ENCODE data around the gene PEX7. TPM values are rescaled to one million over a fixed set of nuclear protein-coding genes. Genes with fewer than 3 reads are reported as not detected.
"Not testable (repeated sequence)": the region's sequence is repeated elsewhere in the genome, so short reads cannot be mapped to it uniquely, and the experiment has no call there.

PEX7 gene
- total RNA-seq, 1 donor from 2014 or later: 6.1 TPM

DNA sequence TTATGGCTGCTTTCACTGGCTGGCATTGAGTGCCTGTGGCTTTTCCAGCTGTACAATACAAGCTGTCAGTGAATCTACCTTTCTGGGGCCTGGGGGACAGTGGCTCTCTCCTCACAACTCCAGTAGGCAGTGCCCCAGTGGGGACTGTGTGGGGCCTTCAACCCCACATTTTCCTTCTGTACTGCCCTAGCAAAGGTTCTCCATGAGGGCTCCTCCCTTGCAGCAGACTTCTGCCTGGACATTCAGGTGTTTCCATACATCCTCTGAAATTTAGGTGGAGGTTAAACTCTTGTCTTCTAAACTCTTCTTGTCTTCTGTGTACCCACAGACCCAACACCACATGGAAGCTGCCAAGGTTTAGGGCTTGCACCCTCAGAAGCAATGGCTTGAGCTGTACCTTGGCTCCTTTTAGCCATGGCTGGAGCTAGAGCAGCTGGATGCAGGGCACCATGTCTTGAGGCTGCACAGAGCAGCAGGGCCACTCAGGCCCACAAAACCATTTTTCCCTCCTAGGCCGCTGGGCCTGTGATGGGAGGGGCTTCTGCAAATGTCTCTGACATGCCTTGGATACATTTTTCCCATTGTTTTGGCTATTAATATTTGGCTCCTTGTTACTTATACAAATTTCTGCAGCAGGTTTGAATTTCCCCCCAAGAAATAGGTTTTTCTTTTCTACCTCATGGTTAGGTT is 9.6 kb downstream of the PEX7 start:
- DNase-seq (ENCODE audit: low spot score in 2 of 2) (no peak), FAIRE-seq (no peak)

DNA sequence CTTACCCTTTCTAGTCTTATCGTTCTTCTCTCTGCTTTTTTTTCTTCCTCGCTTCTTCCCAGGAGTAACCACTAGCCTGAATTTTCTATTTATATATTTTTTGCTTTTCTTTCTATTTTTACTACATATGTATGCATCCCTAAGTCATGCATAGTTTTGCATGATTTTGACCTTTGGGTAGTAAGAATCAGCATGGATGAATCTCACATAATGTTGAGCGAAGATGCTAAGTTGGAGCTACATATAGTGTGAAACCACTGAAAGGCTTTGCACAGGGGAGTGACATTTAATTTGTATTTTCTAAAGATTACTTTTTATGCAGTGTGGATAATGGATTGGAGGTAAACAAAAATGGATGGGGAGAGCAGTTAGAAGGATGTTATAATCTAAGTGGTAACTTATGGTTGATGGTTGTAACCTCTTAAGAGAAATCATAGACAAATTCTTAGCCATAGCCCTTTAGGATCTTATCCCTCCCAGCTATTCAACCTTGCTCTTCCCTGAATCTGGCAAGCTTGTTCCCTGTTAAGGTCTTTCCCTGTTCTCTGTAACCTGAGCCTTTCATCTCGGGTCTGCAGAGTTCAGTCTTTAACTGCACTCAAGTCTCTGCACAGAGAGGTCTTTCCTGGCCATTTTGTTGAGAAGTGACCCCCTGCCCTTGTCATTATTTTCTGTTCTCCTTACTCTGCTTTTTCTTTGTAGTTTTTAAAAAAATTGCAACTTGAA is 18.0 kb downstream of the PEX7 start:
- FAIRE-seq (no peak), DNase-seq (ENCODE audit: low spot score in 2 of 2) (no peak)

DNA sequence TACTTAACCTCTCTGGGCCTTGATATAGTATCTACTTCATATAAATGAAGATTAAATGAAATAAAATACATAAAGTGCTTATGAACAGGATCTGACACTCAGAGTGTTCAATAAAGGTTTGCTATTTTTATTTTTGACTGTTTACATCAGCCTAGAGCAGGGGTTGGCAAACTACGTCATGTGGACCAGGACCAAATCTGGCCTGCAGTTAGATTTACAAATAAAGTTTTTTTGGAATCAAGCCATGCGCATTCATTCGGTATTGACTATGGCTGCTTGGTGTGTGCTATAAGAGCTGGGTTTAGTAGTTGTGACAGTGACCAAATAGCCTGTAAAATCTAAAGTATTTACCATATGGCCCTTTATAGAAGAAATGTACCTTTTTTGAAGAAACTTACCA is 20.8 kb downstream of the PEX7 start:
- FAIRE-seq (no peak), DNase-seq (ENCODE audit: low spot score in 2 of 2) (no peak)

GRCh38 chr6:136846046-136846445 is 23.7 kb downstream of the PEX7 start:
- no peak for DNase-seq (ENCODE audit: low spot score in 2 of 2)
- no peak for FAIRE-seq

DNA sequence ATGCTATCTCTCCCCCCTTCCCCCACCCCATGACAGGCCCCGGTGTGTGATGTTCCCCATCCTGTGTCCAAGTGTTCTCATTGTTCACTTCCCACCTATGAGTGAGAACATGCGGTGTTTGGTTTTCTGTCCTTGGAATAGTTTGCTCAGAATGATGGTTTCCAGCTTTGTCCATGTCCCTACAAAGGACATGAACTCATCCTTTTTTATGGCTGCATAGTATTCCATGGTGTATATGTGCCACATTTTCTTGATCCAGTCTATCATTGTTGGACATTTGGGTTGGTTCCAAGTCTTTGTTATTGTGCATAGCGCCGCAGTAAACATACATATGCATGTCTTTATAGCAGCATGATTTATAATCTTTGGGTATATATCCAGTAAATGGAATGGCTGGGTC is 24.1 kb downstream of the PEX7 start:
- not testable (repeated sequence) for FAIRE-seq; DNase-seq (ENCODE audit: low spot score in 2 of 2)

GRCh38 chr6:136849979-136850563 is 27.7 kb downstream of the PEX7 start:
- FAIRE-seq; DNase-seq (ENCODE audit: low spot score in 2 of 2): not testable (repeated sequence)

- no peak for DNase-seq (ENCODE audit: low spot score in 2 of 2)
- FAIRE-seq: no peak
Observed at GRCh38 chr6:136859430-136859829, 37.0 kb downstream of the PEX7 start.

- DNase-seq (ENCODE audit: low spot score in 2 of 2) (no peak), FAIRE-seq (no peak)
Observed at GRCh38 chr6:136860043-136860442, 37.7 kb downstream of the PEX7 start.

DNA sequence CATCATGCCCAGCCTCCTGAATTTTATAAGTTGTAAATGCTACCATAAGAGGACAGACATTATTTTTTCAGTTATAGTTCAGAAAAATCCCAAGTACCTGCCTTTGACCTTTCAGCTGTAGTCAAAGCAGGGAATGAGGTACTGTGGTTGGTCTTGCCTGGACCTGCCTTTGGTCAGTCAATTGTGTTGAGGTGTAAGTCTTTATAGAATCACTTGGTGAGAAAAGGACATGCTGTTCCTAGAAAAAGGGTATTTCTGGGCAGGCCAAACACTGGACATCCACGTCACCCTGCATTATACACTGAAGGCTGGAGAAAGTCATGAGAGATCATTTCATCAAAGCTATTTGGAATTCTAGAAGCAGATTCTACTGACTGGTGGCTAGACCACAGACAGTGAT is 40.3 kb downstream of the PEX7 start:
- FAIRE-seq (no peak), DNase-seq (ENCODE audit: low spot score in 2 of 2) (no peak)

GRCh38 chr6:136863752-136864151 is 41.4 kb downstream of the PEX7 start:
- DNase-seq (ENCODE audit: low spot score in 2 of 2) (no peak), FAIRE-seq (no peak)

- FAIRE-seq (no peak), DNase-seq (ENCODE audit: low spot score in 2 of 2) (no peak)
Observed at GRCh38 chr6:136864676-136865075, 42.3 kb downstream of the PEX7 start.

DNA sequence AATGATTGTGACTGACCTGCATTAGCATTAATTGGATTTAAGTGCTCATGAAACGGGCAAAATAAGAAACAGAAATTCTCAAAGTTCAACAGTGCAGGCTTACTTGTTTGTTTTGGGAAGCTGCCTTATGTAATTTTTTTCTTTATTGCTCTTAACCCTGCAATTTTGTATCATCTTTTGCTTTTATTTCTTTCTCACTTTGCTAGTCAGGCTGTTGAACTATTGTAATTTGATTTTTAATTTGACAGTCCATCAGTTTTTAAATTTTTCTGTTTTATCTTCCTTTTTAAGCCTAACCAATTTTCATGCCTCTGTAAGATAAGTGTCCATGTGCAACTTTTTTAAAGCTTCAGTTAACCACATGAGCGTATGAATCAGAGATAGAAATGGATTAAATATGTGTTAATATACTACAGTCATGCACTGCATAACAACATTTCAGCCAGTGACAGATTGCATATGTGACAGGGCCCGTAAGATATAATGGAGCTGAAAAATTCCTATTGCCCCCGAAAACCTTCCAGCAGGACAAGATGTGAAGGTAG is 44.6 kb downstream of the PEX7 start:
- FAIRE-seq (no peak), DNase-seq (ENCODE audit: low spot score in 2 of 2) (no peak)

- DNase-seq (ENCODE audit: low spot score in 2 of 2) (no peak), FAIRE-seq (no peak)
Observed at GRCh38 chr6:136869451-136869850, 47.1 kb downstream of the PEX7 start.

- FAIRE-seq (no peak), DNase-seq (ENCODE audit: low spot score in 2 of 2) (no peak)
Observed at GRCh38 chr6:136873748-136874147, 51.4 kb downstream of the PEX7 start.

GRCh38 chr6:136876469-136876868 is 54.1 kb downstream of the PEX7 start:
- DNase-seq (ENCODE audit: low spot score in 2 of 2); FAIRE-seq: not testable (repeated sequence)

DNA sequence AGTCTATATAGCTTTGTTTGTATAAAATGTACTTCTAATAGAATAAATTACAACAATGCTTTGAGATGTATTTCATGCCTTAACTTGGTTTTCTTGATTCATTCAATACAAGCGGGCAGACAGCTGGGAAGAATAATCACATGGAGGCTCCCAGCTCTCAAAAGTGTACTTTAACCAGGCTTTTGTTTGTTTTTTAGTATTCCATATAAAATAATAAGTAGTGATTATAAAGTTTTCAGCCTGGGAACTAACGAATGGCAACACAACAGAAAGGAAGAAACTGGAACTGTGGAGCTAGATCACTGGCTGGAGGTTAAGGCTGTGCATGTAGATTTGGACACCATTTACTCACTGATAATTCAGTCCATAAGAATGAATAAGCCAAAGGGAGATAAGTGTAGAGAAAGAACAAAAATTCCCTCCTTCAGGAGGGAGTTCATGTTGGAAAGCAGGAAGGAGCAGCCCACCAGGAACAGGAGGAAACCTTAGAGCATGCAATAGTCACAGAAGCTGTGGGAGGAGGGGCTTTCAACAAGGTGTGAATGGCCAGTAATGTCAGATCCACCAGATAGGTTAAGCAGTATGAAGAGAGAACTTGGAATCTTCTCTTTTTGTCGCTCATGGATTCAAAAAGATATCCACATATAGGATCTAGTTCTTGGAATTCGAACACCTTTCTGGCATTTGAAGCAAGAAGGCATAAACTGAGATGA is 58.5 kb downstream of the PEX7 start:
- FAIRE-seq: no peak
- DNase-seq (ENCODE audit: low spot score in 2 of 2): no peak

DNA sequence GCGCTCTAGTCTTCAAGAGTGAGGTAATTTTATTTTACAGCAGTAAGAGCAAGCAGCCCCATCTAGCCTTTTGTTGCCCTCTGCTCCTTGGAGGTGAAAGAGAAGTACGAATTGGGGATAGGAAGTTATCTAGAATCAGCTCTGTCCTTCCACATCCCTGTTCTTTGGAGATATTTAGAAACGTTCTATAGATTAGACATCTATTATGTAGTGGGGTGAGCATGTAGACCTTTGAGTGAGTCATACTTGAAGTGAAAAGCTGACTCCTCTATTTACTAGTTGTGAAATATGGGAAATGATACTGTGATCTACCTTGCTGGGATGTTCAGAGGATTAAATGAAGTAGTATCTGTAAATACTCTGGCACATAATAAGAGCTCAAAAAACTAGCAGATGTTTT is 63.7 kb downstream of the PEX7 start:
- DNase-seq (ENCODE audit: low spot score in 2 of 2) (no peak), FAIRE-seq (no peak)

DNA sequence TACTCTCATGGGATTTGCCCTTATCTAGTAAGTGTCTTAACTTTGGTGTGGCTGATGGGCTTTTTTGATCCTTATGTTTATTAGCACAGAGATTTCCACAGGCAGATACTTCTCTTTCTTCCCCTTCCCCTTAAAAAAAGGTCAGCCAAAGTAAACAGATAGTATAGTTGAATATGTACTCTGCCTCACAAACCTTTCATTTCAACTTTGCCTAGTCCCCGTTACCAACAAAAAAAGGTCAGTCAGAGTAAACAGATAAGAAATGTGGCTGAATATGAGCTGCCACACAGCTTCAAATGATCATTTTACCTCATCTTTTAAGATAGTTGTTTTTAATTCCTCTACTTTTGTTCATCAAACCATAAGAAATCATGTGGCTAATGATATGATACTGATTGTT is 65.6 kb downstream of the PEX7 start:
- FAIRE-seq: no peak
- DNase-seq (ENCODE audit: low spot score in 2 of 2): no peak

DNA sequence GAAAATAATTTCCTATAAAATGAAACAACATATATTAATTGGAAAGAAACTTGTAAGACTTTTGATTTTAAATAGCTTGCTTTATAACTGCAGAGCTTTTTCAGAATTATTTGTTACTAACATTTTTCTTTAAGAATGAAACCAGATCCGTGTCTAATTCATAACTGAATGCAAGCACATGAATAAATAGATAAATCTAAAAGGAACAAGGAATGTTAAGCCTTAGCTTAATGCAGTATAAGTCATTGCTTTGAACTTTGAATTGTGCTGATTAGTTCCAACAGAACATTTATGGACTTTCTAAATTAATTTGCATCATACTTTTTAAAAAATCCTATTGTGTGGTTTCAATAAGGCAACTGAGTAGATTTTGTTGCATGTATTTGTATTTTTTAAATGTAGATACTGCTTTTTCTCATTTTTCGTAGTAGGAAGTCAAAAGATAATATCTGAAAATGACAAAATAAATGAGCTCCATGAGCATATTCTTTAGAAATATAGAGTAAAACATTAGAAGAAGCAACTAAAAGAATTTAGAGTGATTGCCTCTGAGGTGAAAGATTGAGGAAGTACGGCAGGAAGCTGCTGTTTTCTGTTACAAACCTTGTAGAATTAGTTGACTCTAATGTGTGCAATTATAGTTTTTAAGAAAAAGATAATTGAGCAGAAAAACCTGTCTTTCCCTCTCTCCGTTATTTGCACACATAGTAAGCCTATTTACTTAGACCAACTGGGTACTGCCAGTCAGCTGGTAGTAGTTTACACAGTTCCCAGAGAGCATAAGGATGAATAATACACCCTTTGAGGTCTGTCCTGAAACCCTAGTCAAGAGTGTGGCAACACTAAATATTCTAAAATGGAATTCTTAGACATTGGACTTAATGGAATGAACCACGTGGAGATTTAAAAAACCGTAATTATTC is 67.1 kb downstream of the PEX7 start:
- no peak for DNase-seq (ENCODE audit: low spot score in 2 of 2)

More for the DNA sequence above, 67.1 kb downstream of the PEX7 start:
- no peak for FAIRE-seq
